GM15510 (cell line): ENCODE data around the gene ADORA2A.

Experiments
- POLR2A ChIP-seq: IDR thresholded peaks from 3 replicates; pipeline ENCODE4 v1.6.1; 2011; ENCODE audit warnings: borderline replicate concordance; ENCODE audit not compliant: insufficient read length; ENCODE audit errors: extremely low read depth

Gene ADORA2A

DNA sequence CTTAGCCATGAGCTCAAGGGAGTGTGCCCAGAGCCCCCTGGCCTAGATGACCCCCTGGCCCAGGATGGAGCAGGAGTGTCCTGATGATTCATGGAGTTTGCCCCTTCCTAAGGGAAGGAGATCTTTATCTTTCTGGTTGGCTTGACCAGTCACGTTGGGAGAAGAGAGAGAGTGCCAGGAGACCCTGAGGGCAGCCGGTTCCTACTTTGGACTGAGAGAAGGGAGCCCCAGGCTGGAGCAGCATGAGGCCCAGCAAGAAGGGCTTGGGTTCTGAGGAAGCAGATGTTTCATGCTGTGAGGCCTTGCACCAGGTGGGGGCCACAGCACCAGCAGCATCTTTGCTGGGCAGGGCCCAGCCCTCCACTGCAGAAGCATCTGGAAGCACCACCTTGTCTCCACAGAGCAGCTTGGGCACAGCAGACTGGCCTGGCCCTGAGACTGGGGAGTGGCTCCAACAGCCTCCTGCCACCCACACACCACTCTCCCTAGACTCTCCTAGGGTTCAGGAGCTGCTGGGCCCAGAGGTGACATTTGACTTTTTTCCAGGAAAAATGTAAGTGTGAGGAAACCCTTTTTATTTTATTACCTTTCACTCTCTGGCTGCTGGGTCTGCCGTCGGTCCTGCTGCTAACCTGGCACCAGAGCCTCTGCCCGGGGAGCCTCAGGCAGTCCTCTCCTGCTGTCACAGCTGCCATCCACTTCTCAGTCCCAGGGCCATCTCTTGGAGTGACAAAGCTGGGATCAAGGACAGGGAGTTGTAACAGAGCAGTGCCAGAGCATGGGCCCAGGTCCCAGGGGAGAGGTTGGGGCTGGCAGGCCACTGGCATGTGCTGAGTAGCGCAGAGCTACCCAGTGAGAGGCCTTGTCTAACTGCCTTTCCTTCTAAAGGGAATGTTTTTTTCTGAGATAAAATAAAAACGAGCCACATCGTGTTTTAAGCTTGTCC lies 14.3 kb downstream of the ADORA2A start:
- no peak for TF ChIP-seq POLR2A

DNA sequence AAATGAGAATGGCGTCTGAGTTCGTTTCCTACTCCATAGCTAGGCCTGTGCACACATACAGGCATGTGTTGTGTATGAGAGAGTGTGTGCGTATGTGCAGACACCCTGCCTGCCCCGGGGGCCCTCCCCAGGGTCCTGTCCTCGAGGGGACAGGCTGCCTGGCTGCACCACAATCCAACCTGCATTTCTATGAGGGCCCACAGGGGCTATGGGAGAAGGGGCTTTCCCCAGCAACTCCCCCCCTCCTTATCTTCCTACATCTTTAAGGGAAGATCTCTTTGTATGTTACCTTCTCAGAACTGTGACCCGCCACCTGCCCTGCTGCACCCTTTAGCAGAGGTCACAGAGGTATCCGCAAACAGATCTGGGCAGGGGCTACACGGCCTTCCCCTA lies 14.9 kb downstream of the ADORA2A start:
- no peak for TF ChIP-seq POLR2A

DNA sequence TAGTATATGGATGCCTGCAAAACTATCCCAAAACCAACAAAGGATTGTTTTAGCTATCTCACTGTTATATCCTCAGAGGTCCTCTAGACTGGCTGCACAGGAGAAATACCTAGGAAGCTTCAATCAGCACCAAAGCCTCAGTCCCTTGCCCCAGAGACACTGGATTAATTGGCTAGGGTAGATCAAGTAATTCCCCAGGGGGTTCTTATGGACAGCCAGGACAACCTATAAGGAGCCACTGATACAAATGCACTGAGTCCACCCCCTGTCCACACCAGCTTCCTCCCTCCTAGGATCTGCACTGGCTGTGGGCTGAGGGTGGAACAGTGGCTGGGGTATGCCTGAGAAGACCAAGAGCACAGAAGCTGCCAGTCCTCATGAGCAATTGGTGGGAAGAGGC lies 16.3 kb downstream of the ADORA2A start:
- no peak for TF ChIP-seq POLR2A

DNA sequence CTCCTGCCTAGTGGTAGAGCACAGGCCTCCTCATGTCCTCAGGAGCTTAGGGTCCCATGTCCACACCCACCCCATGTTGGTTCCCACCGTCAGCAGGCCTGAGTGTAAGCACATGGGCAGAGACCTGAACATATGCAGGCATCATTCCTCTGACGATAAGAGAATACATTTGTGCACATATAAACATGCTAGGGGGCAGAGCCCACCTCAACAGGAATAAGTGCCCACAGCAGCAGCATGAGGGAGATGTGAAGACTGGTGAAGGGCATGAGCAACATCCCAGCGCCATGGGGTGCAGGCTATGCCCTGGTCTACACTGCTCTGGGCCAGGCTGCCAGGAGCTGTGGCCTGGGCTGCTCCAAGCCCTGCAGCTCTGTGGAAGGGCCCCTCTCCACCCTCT lies 16.9 kb downstream of the ADORA2A start:
- TF ChIP-seq POLR2A = no peak

DNA sequence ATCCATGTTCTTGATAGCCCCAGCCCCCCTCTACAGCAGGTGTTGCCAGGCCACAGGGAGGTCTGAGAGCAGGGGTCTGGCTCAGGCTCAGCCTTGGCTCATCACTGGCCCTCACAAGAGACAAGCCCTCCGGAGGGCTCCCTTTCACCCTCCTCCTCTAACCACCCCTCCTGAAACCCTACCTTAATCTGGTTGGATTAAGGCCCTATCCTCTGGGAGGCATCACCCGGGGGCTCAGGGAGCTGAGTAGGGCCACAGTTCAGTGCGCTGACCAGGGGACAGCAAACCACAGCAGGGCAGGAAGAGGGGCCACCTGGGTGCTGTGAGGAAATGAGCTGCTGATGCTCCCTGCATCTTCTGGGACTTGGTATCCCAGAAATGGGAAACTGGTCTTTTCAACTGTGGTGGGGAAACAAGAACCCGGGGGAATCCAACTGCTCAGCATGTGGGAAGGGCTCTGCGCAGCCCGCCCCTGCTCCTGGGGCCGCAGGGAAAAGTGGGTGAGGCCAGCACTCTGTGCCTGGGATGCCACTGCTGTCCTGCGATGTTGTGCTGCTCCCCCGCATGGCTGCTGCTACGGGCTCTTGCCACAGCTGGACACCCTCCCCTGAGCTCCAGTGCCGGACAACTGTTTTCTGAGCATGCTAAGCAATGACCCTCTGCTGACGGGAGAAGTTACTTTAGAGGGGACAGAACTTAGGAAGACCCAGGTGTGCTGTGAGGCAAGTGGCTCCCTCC lies 17.5 kb downstream of the ADORA2A start:
- no peak for TF ChIP-seq POLR2A

DNA sequence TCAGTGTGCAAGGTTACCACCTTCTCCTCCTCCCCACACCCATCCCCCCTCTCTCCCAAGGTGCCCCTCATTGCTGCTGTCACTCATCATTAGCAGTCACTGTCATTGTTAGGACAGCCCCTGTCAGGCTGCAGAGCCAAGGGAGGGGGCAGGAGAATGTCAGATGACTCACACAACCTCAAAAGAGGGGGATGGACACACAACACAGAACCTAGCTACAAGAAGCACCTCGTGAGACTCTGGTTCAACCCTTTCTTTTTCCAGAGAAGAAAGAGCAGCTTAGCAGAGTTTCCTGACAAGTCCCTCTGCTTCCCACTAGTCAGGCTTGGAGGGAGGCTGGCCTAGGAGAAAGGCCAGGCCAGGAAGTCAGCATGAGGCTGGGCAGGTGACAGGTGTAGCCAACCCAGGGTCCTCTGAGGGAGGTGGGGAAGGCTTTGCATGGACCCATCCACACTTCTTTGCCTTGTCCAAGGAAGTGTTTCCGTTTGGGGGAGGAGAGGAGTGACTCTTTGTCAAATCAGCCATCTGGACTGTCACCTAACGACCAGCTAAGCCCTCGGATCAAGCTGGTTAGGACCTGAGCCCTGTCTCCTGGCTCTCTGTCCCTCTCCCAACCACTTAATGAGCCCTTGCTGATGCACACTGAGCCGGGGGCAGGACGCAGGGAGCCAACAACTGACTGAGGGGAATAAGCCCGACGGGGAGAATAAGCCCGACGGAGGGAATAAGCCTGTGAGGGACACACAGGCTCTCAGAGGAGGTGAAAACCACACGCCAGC lies 18.3 kb downstream of the ADORA2A start:
- TF ChIP-seq POLR2A = no peak

DNA sequence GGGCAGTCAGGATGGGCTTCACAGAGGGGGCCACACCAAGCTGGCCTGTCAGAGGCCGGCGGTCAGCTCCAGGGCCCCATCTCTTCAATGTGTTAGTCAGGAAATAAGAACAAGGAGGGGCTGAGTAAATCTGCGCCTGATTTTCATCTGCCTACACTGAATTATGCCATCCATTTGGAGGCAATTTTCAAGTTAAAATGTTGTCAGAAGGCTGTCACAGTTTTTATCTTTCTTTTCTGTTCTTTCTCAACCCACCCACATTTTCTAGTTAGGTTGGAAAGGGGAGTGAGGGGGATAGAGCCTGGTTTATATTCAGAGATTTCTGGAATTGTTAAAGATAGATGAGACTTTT lies 18.8 kb downstream of the ADORA2A start:
- TF ChIP-seq POLR2A = no peak

DNA sequence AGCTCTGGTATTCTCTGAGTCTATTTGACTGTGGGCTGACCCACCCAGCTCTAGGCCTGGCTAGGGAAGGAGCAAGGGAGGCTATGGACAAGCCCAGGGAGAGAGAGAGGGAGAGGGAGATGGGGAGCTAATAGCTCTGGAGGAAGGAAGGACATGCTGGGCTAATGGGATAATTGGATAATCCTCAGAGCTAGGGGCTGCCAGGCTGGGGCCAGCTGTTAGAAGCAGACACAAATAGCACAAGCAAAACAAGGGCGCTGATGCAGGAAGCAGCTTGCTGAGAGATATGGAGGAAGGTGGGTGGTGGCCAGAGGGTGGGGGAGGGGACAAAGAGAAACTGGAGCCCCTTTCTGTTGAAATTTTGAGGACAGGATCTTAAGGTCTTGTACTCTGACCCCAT lies 23.2 kb downstream of the ADORA2A start:
- TF ChIP-seq POLR2A = no peak

DNA sequence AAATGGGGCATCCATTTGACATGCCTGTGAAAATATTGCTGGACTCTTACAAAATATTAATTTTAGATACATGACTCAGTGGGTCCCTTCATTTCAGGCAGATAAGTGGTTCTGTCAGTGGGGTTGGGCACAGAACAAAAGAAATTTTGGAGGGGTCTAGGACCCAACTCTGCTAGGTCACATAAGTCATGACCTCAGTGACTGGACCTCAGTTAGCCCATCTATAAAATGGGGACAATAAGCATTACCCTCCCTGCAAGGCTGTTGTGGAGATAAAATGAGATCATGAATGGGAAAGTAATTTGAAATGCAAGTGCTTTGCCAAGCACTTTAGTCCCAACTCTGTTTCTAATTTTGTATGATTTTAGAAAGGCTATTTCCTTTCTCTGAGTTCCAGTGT lies 23.8 kb downstream of the ADORA2A start:
- TF ChIP-seq POLR2A = no peak

DNA sequence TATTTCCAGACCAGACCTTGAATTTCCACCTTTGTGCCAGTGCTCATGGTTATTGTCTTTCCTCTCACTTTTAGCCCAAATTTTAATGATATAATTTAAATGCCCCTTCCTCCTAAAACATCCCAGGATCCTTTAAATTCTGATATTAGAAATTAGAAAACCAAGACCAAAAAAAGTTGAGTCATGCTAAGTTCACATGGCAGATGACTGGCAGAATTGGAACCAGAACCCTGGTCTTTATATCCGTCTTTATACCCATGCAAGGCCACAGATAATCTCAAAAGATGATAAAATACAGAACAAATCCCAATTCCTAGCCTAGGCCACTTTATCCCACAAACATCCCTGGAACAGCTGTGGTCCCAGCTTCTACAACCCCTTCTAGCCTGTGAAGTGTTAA lies 26.5 kb downstream of the ADORA2A start:
- TF ChIP-seq POLR2A = no peak

DNA sequence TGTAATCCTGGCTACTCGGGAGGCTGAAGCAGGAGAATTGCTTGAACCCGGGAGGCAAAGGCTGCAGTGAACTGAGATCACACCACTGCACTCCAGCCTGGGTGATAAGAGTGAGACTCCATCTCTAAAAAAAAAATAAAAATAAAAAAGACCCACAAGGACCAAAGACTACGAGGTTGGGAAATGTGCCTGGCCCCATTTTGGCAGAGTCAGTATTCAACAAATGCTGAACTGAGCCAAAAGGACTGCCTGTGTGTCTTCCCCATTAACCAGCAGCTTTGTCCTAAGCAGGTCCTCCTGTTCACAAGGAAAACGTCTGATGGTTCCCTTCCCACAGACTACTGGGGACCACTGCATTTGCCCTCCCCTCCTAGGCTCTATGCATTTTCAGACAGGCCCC lies 27.6 kb downstream of the ADORA2A start:
- TF ChIP-seq POLR2A = no peak

DNA sequence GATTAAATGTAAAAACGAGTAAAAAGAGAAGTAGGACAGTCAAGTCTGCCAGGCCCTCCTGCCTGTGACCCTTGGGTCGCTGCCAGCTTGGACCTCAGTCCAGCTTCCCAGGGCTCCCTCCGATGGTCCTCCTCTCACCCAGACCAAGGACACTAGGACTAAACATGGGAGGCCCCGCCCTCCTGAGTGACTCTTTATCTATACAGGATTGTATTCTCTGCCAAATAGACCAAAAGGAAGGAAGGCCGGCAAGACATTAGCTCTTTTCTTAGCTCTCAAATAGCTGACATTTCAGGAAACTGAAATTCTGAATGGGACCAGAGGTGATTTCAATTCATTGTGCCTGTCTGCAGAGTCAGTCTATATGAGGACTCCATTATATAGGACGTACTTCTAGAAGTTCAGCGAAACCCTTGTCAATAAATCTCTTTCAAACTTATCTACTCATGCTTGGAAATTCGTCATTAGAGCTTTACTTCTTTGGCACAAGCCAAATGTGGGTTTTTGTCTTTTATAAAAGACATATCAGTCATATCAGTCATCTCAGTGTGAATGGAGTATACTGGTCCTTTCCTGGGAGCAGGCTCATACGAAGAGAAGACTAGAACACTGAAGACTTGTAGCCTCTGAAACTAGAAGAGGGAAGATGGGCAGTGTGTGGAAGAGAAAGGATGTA lies 28.5 kb downstream of the ADORA2A start:
- TF ChIP-seq POLR2A = no peak

DNA sequence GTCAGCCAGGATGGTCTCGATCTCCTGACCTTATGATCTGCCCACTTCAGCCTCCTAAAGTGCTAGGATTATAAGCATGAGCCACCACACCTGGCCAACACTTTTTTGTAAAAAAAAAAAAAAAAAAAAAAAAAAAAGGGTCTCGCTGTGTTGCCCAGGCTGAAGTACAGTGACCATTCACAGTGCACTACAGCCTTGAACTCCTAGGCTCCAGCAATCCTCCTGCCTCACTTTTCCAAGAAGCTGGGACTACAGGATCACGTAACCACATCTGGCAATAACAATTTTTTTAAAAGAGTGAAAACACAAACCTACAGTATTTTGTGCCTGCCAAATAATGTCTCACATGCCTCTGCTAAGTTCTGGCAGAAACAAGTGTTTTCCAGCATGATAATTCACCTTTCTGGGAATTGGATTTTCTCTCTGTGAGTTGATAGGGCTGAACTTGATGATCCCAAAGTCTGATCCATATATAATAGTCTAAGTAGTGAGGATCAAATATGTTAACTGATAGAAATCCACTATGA lies 30.6 kb downstream of the ADORA2A start:
- TF ChIP-seq POLR2A = no peak

DNA sequence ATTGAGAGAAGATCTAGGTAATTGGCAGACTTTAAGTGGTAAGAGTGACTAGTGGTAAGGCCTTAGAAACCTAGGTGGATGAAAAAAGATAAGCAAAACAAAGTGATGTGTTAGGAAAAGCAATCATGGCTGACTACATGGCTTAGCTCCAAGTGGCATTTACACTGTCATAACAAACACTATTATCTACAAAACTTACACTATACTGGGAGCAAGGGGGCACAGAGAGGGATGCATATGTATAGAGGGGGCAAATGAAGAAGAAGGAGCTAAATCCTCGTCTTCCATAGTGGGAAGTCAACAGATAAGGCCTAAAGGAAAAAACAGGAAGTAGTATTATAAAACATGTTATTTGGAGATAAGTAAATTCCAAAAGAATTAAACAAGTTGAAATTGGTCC lies 32.5 kb downstream of the ADORA2A start:
- TF ChIP-seq POLR2A = no peak
